Muscle layer of colon (tissue), 2 donors: ENCODE results near the gene MACROH2A2.
"Not testable (repeated sequence)": the region's sequence is repeated elsewhere in the genome, so short reads cannot be mapped to it uniquely, and the experiment has no call there.

Experiments
- H3K27ac ChIP-seq: one replicate; pipeline ENCODE4 v1.7.0; 2013; ENCODE audit warnings: low read depth, mild to moderate bottlenecking, low read length, moderate library complexity
- H3K27me3 ChIP-seq, 2 donors: one replicate each; pipeline ENCODE4 v1.7.0; 2013; ENCODE audit warnings: low read length in 2 of 2, mild to moderate bottlenecking in 2 of 2; ENCODE audit not compliant: insufficient read depth in 2 of 2, control insufficient read depth in 1 of 2
- H3K36me3 ChIP-seq: one replicate; pipeline ENCODE4 v1.7.0; 2013; ENCODE audit warnings: mild to moderate bottlenecking, low read length; ENCODE audit not compliant: insufficient read depth
- H3K4me1 ChIP-seq: one replicate; pipeline ENCODE4 v1.7.0; 2013; ENCODE audit warnings: mild to moderate bottlenecking, low read length; ENCODE audit not compliant: insufficient read depth
- H3K4me3 ChIP-seq, 2 donors: one replicate each; pipeline ENCODE4 v1.7.0; 2013; ENCODE audit warnings: low read length in 2 of 2, low read depth in 1 of 2, mild to moderate bottlenecking in 1 of 2, moderate library complexity in 1 of 2
- H3K9ac ChIP-seq: one replicate; pipeline ENCODE4 v1.7.0; 2013; ENCODE audit warnings: low read length
- H3K9me3 ChIP-seq: one replicate; pipeline ENCODE4 v1.7.0; 2013; ENCODE audit warnings: mild to moderate bottlenecking, low read length
- donor health status: abdominal sarcoma.
- donor health status: Adenocarcinoma of cecum.

The MACROH2A2 gene

GRCh38 chr10:70122742-70123141 lies 70.1 kb downstream of the MACROH2A2 start:
- no peaks in the 10 kb centered on the region for H3K9me3 ChIP-seq
- H3K36me3 ChIP-seq = peaks cover 31% of the 10 kb centered on the region
- H3K4me3 ChIP-seq = no peak overlapping the region
- no peak overlapping the region for H3K9ac ChIP-seq
- no peak overlapping the region for H3K27ac ChIP-seq
- no peaks in the 10 kb centered on the region for H3K27me3 ChIP-seq
- no peaks in the 10 kb centered on the region for H3K4me1 ChIP-seq

DNA sequence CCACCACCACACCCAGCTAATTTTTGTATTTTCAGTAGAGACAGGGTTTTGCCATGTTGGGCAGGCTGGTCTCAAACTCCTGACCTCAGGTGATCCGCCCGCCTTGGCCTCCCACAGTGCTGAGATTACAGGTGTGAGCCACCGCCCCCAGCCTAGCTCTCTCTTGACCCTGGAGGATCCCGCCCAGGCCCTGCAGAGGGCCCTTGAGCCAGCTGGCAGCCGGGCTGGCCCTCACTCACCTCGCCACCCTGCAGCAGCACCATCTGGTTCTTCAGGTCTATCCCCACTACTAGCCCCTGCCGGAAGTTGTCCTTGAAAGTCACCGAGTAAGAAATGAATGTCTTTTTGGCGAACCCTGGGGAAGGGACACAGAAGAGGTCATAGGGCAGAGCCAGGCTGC lies 70.5 kb downstream of the MACROH2A2 start:
- not testable (repeated sequence) for H3K9me3 ChIP-seq

DNA sequence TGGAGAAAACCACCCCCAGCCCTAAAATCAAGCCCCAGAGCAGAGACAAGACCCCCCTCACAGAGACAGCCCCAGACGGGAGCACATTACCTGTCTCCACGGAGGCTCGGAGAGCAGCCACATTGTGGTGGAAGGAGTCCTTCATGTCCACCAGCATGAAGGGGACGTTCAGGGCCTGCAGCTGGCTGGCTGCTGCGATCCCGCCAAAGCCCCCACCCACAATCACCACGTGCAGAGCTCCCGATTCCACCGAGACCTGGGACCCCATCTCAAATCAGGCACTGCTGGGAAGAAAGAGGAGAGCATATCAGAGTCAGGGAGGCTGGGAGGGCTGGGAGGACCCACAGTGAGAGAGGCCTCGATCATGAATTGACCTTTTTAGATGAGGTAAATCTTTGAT lies 71.2 kb downstream of the MACROH2A2 start:
- Histone ChIP-seq H3K4me1 (no peaks in the 10 kb centered on the region), H3K27ac (no peak overlapping the region), H3K9ac (no peak overlapping the region)

More for the DNA sequence above, 70.5 kb downstream of the MACROH2A2 start:
- peaks cover 29% of the 10 kb centered on the region for H3K36me3 ChIP-seq
- H3K27me3 ChIP-seq, H3K27ac ChIP-seq, H3K4me3 ChIP-seq, H3K9ac ChIP-seq, H3K4me1 ChIP-seq: not testable (repeated sequence)

GRCh38 chr10:70124415-70124814 lies 71.8 kb downstream of the MACROH2A2 start:
- H3K27me3 ChIP-seq = no peaks in the 10 kb centered on the region
- no peak overlapping the region for H3K27ac ChIP-seq
- no peak overlapping the region for H3K9ac ChIP-seq
- H3K9me3 ChIP-seq = no peaks in the 10 kb centered on the region
- H3K4me1 ChIP-seq = no peaks in the 10 kb centered on the region
- H3K36me3 ChIP-seq = peaks cover 19% of the 10 kb centered on the region
- no peak overlapping the region for H3K4me3 ChIP-seq

More for the DNA sequence above, 71.2 kb downstream of the MACROH2A2 start:
- Histone ChIP-seq H3K27me3 (no peaks in the 10 kb centered on the region), H3K4me3 (no peak overlapping the region), H3K36me3 (peaks cover 24% of the 10 kb centered on the region), H3K9me3 (no peaks in the 10 kb centered on the region)

DNA sequence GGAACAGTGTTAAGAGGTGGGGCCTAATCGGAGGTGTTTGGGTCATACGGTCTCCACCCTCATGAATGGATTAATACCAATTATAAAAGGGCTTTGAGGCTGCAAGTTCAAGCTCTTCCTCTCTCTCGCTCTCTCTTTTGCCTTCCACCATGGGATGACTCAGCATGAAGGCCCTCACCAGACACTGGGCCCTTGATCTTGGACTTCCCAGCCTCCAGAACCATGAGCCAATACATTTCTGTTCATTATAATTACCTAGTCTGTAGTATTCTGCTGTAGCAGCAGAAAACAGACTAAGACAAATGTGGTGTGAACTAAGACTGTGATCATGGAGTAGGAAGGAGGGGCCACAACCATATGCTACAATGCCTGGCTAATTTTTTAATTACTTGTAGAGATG lies 72.3 kb downstream of the MACROH2A2 start:
- no peak overlapping the region for H3K27ac ChIP-seq
- no peak overlapping the region for H3K4me3 ChIP-seq
- no peaks in the 10 kb centered on the region for H3K9me3 ChIP-seq
- no peaks in the 10 kb centered on the region for H3K4me1 ChIP-seq
- H3K36me3 ChIP-seq = peaks cover 15% of the 10 kb centered on the region
- no peaks in the 10 kb centered on the region for H3K27me3 ChIP-seq
- H3K9ac ChIP-seq = no peak overlapping the region

- H3K36me3 ChIP-seq = peaks cover 6% of the 10 kb centered on the region
- H3K4me3 ChIP-seq = no peak overlapping the region
- H3K4me1 ChIP-seq = peaks cover 3% of the 10 kb centered on the region
- no peak overlapping the region for H3K27ac ChIP-seq
- no peak overlapping the region for H3K9ac ChIP-seq
- H3K27me3 ChIP-seq = no peaks in the 10 kb centered on the region
- H3K9me3 ChIP-seq = no peaks in the 10 kb centered on the region
These were observed 73.4 kb downstream of the MACROH2A2 start for GRCh38 chr10:70125918-70126552.

DNA sequence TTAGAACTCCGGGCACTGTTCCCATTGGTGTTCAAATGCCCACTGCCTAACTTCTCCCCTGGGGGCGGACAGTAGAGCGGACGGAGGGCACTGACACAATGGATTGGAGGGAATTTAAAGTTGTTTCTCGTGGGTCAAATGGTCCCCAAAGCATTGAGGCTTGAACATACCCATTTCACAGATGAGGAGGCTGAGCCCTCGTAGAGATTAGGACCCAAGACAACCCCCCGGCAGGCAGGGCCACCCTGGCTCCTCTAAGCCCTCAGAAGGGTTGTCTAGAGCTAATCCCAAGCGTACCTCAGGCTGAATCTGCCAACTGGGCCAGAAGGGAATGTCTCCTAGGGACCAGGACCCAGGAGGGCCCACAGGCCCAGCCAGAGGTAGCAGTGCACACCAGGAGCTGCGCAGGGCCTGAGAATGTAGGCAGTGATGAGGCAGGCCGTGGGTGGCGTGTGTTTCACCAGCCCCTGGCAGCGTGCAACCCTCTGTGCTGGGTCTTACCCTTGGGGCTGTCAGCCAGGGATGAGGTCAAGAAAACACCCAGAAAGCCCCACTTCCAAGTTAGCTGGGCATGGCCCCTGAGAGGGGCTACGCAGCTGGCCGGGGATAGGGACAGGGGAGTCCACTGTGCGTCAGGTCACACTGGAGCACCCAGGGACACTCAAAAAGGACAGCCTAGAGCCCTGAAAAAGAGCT lies 74.2 kb downstream of the MACROH2A2 start:
- Histone ChIP-seq H3K9ac (no peak overlapping the region), H3K4me3 (no peak overlapping the region)

DNA sequence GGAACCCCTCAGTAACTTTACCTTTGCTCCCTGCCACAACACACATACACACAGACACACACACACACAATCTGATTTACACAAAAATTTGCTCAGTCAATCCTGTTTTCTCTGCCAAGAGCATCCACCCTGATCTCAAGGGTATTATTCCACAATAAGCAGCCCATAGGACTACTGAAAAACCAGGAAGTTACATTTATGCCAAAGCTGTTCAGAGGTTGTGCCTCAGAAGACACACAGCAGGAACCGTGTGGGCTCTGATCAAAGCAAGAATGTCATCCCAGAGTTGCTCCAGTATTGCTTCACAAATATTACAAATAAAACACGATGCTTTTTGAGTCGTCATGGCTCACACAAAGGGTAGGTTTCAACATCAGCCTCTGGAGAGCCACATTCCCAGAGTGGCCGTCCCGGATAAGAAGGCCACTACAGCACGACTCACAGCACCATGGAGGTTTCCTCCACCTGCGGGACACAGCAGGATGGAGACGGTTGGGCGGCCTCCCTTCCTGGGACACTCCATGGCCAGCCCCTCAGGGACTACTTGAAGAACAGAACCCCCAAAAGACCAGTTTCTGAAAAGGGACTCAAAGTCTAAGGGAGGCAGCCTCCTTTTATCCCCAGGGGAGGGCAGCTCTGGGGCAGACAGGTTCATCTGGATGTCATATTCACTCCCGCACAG lies 78.4 kb downstream of the MACROH2A2 start:
- Histone ChIP-seq H3K9me3 (no peaks in the 10 kb centered on the region), H3K27me3 (no peaks in the 10 kb centered on the region), H3K9ac (no peak overlapping the region), H3K36me3 (no peaks in the 10 kb centered on the region), H3K27ac (no peak overlapping the region), H3K4me3 (peak overlapping the region in 1 of 2 donors; percentile 96), H3K4me1 (peaks cover 20% of the 10 kb centered on the region)

More for the DNA sequence above, 74.2 kb downstream of the MACROH2A2 start:
- Histone ChIP-seq H3K27ac (no peak overlapping the region), H3K36me3 (peaks cover 6% of the 10 kb centered on the region), H3K27me3 (no peaks in the 10 kb centered on the region), H3K9me3 (no peaks in the 10 kb centered on the region), H3K4me1 (peaks cover 11% of the 10 kb centered on the region)

- Histone ChIP-seq H3K9ac (peak overlapping the region; percentile 80), H3K9me3 (no peaks in the 10 kb centered on the region), H3K36me3 (no peaks in the 10 kb centered on the region), H3K4me1 (peaks cover 20% of the 10 kb centered on the region), H3K27ac (no peak overlapping the region), H3K4me3 (peak overlapping the region in 1 of 2 donors; percentile 96), H3K27me3 (no peaks in the 10 kb centered on the region)
These were observed 78.9 kb downstream of the MACROH2A2 start for GRCh38 chr10:70131560-70131937.

DNA sequence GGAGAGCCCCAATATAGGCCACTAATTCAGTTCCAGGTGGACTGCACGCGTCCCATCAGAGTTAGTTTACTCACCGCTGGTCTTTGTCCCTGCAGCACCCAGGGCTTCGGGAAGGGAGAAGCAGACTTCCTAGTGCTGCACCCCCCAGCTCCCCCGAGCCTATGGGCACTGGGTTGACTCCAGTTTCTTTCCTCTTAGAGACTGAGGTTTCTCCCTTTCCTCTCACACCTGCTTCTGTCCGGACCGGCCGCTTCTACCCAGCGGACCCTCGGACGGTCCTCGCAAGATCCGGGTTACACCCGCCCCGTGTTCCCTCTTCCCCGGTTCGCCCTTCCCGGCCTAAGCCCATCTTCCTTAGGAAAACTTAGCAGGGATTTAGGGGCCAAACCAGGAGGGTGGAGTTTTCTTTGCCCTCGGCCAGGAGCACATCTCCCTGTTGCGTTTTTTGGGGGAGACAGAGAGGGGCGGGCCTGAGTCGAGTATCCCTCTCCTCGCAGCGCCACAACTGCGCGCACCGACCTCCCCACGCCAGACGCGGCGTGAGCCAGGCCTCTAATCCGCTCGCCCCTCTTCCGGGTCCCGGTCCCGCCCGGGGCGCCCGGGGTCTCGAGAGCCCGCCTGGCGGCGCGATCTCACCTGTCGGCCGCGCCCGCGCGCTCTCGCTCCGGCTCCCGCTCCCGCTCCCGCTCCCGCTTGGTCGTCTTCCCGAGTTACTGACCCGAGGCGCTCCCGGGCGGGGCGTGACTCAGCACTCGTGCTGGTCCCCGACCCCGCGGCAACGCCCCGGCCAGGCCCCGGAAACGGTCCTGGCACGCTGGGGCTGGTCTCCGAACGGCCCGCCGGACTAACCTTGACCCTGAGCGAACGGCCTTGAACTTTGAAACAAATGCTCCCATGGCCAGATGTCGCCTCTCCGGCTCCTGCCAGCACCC lies 79.7 kb downstream of the MACROH2A2 start, which contains the start of gene AIFM2:
Gene AIFM2, minus strand, starts transcription at position 728 of the 932 bp plus-strand sequence. CDS start 8,741 bp downstream, outside the sequence.
- Histone ChIP-seq H3K9me3 (no peaks in the 10 kb centered on the region), H3K9ac (peak within 1 kb of the TSS; percentile 80), H3K27ac (peak within 1 kb of the TSS; percentile 66), H3K36me3 (no peaks in the 10 kb centered on the region), H3K27me3 (no peaks in the 10 kb centered on the region), H3K4me1 (peaks cover 20% of the 10 kb centered on the region), H3K4me3 (peak within 1 kb of the TSS; percentile 67 to 96)

- H3K27me3 ChIP-seq = no peaks in the 10 kb centered on the region
These were observed 82.4 kb downstream of the MACROH2A2 start for GRCh38 chr10:70135046-70135445.

More at GRCh38 chr10:70135046-70135445, 82.4 kb downstream of the MACROH2A2 start:
- Histone ChIP-seq H3K4me1 (peaks cover 20% of the 10 kb centered on the region), H3K9me3 (no peaks in the 10 kb centered on the region), H3K36me3 (peaks cover 7% of the 10 kb centered on the region), H3K9ac (no peak overlapping the region), H3K27ac (no peak overlapping the region), H3K4me3 (no peak overlapping the region)
